GM15510 (cell line): ENCODE data around the gene COL6A2.

ENCODE experiments used
- POLR2A ChIP-seq: IDR thresholded peaks from 3 replicates; pipeline ENCODE4 v1.6.1; 2011; ENCODE audit warnings: borderline replicate concordance; ENCODE audit not compliant: insufficient read length; ENCODE audit errors: extremely low read depth

Gene COL6A2

DNA sequence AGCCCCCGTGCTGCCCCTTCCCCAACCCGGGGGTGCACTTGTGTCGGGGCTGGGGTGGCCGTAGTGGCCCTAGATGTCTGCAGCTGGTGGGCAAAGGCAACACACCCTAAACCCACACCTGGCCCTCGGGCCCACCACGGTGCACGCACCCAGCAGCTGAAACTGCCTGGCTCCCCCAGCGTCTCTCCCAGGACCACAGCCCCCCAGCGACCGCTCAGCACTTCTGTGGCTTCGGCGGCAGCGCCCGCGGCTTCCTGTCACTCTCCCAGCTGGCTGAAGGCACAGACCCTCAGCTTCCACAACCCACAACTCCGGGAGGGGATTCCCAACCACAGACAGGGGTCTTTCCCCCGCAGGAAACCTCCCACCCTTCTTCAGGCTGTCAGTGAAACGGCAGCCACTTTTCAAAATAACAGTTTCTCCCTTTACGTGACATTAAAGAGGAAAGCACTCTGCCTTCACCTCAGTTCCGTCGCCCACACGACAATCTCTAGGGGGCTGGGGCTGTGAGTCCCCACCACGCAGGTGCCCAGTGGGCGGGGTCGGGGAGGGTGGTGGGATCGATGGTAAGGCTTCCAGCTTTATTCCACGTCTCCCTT, 40.7 kb upstream of the COL6A2 start:
- TF ChIP-seq POLR2A, result no peak

DNA sequence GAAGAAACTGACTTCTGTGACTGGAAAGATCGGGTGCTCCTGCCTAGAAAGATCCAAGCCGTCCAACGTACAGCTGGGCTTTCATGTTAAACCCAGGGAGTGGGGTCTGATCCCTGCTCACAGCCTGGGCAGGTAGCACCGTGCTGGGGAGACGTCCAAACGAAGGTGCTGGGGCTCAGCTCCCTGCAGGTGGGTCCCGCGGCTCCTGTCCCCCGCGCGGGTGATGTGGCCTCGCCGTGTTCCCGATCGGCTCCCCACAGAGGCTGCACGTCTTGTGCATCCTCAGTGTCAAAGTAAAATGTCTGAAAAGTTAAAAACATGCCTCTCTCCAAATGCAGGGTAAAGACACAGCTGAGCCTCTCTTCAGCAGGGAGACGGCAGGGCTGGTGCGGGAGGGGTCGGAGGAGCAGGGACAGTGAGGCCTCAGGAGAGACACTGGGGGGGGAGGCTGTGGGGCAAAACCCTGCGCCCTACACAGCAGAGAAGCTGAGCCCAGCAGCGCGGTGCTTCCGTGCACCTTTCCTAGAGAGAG, 40.1 kb upstream of the COL6A2 start:
- no peak for TF ChIP-seq POLR2A

DNA sequence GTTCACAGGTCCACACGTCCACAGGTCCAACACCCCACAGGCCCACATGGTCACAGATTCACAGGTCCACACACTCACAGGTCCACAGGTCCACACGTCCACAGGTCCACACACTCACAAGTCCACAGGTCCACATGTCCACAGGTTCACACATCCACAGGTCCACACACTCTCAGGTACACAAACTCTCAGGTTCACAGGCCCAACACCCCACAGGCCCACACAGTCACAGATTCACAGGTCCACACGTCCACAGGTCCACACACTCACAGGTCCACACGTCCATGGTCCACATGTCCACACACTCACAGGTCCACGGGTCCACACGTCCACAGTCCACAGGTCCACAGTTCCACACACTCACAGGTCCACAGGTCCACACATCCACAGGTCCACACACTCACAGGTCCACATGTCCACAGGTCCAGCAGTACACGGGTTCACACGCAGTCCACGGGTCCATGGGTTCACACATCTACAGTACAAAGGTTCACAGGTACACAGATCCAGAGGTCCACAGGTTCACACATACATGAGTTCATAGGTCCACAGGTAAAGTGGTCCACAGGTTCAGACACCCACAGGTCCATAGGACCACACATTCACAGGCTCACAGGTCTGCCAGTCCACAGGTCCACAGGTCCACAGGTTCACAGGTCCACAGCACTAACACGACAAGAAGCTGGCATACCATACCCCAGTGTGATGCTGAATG, 39.3 kb upstream of the COL6A2 start:
- TF ChIP-seq POLR2A, result no peak

DNA sequence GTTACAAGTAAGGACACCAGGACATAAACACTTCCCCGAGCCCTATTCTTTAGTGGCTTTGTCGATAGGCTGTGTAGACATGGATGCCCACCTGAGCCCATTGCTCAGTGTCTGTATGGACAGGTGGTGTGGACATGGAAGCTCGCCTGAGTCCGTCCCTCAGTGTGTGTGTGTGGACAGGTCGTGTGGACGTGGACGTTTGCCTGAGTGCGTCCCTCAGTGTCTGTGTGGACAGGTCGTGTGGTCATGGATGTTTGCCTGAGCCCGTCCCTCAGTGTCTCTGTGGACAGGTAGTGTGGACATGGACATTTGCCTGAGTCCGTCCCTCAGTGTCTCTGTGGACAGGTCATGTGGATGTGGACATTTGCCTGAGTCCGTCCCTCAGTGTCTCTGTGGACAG, 38.7 kb upstream of the COL6A2 start:
- no peak for TF ChIP-seq POLR2A

DNA sequence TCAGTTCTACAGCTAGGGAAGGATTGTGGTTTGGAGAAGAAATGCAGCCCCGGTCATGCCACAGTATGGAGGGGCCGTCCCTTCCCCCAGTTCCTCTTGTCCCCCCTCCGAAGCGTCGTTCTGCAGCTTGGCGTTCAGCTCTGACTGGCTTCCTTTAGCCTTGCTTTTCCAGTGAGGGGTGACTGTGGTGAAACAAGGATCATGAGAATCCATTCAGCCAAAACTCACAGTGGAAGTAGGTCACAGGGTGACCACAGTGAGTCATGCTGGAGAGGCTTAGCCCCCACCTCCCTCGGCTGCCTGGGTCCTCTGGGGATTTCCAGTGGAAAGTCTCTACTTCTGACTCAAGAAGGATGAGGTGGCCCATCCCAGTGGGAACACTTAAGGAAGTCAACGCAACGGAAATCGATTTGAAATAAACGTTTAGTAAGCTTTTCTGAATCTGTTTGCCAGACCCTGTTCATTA, 37.3 kb upstream of the COL6A2 start:
- no peak for TF ChIP-seq POLR2A

DNA sequence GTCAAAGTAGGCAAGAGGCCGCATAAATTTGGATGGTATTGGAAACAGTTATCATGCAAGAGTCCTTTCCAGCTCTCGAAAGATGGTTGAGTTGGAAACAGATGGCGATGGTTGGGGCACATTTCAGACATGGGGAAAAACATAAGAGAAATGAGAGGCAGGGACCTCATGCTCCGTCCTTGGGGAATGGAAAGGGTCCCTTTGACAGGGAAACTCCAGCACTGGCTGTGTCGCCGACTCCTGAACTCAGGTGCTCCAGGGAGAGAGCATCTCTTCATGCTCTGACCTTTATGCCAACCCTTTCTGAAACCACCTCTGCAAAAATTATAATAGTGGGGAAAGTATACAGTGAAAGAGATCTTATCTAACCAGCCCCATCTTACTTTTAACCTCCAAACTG, 36.8 kb upstream of the COL6A2 start:
- no peak for TF ChIP-seq POLR2A

DNA sequence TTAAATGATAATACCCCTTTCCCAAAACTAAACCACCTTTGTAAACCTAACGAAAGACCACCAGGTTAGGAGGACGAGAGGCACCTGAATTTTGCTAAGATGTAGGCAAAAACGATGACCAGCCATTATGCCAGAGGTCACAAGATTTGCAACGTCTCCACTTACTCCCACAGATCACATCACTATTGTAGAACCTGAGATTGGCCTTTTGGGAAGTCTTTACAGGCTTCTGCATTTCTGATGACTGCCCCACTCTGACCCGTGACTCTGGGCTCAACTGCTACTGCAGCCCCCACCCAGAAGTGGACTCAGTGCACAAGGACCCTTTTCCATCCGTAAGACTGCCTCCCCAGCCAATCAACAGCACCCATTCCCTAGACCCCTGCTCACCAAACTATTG, 36.4 kb upstream of the COL6A2 start:
- no peak for TF ChIP-seq POLR2A

DNA sequence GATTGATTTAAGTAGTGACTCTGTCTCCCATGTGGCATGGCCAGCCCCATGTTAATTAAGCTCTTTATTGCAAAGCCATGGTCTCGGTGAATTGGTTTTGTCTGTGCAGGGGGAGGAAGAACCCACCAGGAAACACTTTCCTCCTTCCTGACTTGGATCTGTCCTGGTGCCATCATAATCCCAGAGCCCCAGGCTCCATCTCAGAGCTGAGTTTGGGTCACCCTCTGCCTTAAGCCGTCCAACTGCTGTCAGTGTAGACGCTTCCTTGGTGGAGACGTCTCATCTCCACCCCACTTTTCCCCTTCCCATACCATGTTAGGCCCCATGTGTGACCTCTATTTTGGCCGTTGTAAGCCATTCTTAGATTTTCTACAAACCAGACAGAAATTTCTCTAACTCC, 36.0 kb upstream of the COL6A2 start:
- no peak for TF ChIP-seq POLR2A

DNA sequence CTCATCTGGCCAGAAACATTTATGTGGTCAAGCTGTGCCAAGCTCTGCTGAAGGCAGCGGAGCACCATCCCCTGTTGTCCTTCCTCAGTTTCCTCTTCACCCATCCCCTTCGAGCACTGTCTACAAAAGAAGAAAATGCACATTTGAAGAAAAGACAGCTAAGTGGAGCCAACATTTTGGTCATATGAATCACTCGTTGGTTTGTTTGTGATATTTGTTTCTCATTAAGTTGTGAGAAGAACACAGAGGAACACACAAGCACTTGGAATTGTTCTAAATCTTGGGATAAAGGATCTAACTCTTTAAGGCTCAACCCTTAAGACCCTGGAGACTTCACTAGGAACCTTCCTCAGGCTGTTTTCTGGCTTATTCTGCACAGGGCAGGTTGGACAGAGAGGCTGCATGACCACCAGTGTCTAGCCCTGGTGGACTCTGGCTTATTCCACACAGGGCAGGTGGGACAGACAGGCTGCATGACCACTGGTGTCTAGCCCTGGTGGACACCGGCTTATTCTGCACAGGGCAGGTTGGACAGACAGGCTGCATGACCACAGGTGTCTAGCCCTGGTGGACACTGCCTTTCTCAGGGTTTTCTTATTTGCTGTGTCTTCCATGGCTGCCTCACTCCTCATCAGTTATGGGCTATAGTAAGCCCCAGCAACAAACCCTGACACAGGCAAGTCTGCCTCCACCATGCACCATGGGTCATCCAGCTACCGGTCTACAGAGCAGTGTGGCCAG, 35.3 kb upstream of the COL6A2 start:
- TF ChIP-seq POLR2A, result no peak

DNA sequence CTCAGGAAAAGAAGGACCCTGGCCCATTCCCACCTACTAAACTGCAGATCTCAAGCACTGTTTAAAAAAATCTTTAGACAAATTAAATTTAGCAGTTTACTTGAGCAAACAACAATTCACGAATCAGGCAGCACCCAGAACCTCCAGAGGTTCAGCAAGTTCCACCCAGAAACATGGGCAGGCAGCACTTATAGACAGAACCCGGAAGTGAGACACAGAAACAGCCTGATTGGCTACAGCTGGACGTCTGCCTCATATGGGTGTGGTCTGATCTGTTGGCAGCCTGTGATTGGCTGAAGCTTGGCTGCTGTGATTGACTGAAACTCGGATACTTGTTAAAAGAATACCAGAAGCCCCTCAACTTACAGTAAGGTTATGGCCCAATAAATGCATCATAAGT, 34.7 kb upstream of the COL6A2 start:
- TF ChIP-seq POLR2A, result no peak

DNA sequence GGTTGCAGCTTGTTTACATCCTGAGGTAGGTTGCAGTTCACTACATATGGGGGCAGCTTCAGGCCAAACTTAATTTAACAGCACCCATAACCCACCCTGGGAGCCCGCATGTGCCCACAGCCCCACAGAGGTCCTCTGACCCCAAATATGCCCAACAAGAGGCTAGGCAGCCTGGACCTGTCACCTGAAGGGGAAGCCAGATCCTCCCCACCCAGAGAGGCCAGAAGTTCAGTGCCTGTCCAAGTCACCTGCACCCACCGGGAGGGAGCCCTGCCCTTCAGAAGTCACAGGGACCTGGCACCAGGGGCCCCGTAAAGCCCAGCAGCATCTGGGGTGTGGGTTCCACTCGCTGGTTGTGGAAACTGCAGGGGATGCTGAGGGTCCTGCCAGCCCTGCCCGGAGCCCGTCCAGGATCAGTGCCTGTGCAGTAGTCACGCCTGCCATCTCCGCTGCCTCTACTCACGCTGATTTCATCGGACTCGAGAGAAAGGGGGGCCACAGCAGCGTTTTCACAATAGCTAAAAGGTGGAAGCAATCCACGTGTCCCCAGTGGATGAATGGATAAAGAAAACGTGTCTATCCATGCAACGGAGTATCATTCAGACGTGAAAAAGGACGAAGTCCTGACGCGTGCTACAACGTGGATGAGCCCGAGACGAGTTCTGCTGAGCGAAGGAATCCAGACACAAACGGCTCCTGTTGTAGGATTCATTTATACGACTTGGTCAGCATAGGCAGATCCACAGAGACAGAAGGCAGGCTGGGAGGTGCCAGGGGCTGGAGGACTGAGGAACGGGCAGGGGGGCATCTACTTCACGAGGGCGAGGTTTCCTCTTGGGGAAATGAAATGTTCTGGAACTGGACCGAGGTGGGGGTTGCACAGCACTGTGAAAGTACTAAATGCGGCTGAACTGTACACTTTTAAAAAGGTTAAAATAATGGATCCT, 33.9 kb upstream of the COL6A2 start:
- no peak for TF ChIP-seq POLR2A

DNA sequence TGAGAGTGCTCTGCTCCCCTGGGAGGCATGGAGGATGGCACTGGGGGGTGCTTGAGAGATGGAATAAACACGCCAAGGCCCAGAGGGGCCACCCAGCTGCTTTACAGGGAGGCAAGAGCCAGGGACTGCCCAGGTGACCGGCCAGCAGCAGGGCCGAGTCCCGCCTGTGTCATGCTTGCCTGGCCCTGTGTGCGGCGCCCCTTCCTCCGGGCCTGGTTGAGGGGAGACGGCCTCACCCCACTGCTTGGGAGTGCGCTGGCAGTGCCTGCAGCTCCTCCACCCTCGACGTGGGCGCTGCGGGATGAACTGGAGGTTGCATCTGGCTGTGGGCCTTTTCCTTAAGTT, 33.1 kb upstream of the COL6A2 start:
- TF ChIP-seq POLR2A, result no peak

DNA sequence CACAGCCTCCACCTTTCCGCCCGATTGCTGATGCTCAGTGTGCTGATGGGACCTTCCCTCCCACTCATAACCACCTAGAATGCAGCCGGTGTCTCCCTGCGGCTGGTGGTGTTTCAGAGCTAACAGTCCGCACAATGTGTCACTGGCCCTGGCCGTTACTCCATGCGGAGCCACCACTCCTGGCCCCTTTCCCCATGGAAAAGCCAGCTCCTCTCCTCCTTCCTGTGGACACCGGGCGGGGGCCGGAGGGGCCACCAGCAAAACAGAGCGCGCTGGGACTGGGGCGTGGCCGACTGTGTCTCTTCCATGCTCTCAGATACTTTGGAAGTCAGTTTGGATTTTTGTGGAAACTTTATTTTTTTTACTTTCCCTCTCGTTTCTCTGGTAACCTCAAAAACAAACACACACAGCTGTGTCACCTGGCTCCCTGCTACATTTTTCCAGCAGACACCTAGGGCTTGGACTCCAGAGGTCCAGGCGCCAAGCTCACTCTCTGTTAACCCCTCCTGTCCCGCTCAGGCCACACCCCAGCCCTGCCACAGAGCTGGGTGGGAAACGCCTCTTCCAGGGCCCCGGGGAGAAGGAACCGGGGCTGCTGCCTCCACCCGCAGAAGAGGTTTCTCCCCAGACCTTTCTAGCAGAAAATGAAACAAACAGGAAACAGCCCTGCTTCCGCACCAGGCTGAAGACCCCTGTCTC, 32.5 kb upstream of the COL6A2 start:
- TF ChIP-seq POLR2A, result no peak
